Hepatocyte (in vitro differentiated cells): ENCODE measurements around the gene CDH22. TPM values are rescaled to one million over a fixed set of nuclear protein-coding genes. Genes with fewer than 3 reads are reported as not detected.

ENCODE experiments used
- DNase-seq: peaks from one replicate; pipeline ENCODE4 v3.0.0-alpha.2; 2016; ENCODE audit warnings: low spot score
- H2AFZ ChIP-seq: fragments of 200-600 bp; sonication (generic); 2 replicates; pipeline ENCODE4 v1.6.0; 2016; ENCODE audit warnings: antibody characterized with exemption, mild to moderate bottlenecking
- H3K27ac ChIP-seq: fragments of 200-600 bp; sonication (generic); 2 replicates; pipeline ENCODE4 v1.5.1; 2016; ENCODE audit warnings: mild to moderate bottlenecking
- H3K27me3 ChIP-seq: fragments of 200-600 bp; sonication (generic); 2 replicates; pipeline ENCODE4 v1.6.1; 2016
- H3K36me3 ChIP-seq: fragments of 200-600 bp; sonication (generic); replicated peaks from 2 replicates; pipeline ENCODE4 v1.5.1; 2016; ENCODE audit warnings: low read depth; ENCODE audit not compliant: insufficient read depth
- H3K4me1 ChIP-seq: fragments of 200-600 bp; sonication (generic); 2 replicates; pipeline ENCODE4 v1.5.1; 2016; ENCODE audit warnings: mild to moderate bottlenecking, moderate library complexity; ENCODE audit not compliant: insufficient read depth
- H3K4me2 ChIP-seq: fragments of 200-600 bp; sonication (generic); 2 replicates; pipeline ENCODE4 v1.6.0; 2016
- H3K4me3 ChIP-seq: fragments of 200-600 bp; sonication (generic); 2 replicates; pipeline ENCODE4 v1.5.1; 2016; ENCODE audit warnings: mild to moderate bottlenecking
- H3K79me2 ChIP-seq: fragments of 200-600 bp; sonication (generic); 2 replicates; pipeline ENCODE4 v1.6.0; 2017; ENCODE audit warnings: mild to moderate bottlenecking
- H3K9me2 ChIP-seq: fragments of 200-600 bp; sonication (generic); replicated peaks from 2 replicates; pipeline ENCODE4 v1.6.0; 2017; ENCODE audit warnings: mild to moderate bottlenecking; ENCODE audit not compliant: insufficient read depth
- H3K9me3 ChIP-seq: fragments of 200-600 bp; sonication (generic); 2 replicates; pipeline ENCODE4 v1.5.1; 2016; ENCODE audit warnings: low read depth, mild to moderate bottlenecking
- H4K20me1 ChIP-seq: fragments of 200-600 bp; sonication (generic); 2 replicates; pipeline ENCODE4 v1.6.0; 2016; ENCODE audit warnings: mild to moderate bottlenecking; ENCODE audit not compliant: insufficient read depth, poor library complexity, severe bottlenecking
- CTCF ChIP-seq: fragments of 200-600 bp; sonication (generic); IDR thresholded peaks from 2 replicates; pipeline ENCODE4 v1.5.1; 2016; ENCODE audit warnings: antibody characterized with exemption, mild to moderate bottlenecking; ENCODE audit not compliant: poor library complexity
- EZH2 ChIP-seq: fragments of 200-600 bp; sonication (generic); IDR thresholded peaks from 2 replicates; pipeline ENCODE4 v1.6.1; 2016; ENCODE audit warnings: antibody characterized with exemption, mild to moderate bottlenecking, borderline replicate concordance
- EZH2phosphoT487 ChIP-seq: fragments of 200-600 bp; sonication (generic); IDR thresholded peaks from one replicate; pipeline ENCODE4 v1.6.1; 2018; ENCODE audit warnings: antibody characterized with exemption, mild to moderate bottlenecking, low read depth, moderate library complexity; ENCODE audit not compliant: unreplicated experiment, severe bottlenecking
- WGBS: methylation state at CpG from one replicate; pipeline ENCODE4 v1.1.6; 2016; ENCODE audit warnings: low lambda C conversion rate; ENCODE audit errors: missing lambda C conversion rate; 5-methylcytosine and 5-hydroxymethylcytosine counted together
- polyA plus RNA-seq: library from polyadenylated mRNA; unstranded; fragments of >200 nt; fragmentation: Nextera tagmentation; extraction: Ambion mirVana; gene quantifications from 2 replicates; pipeline ENCODE4 v1.2.1, GENCODE V29; 2016
- total RNA-seq: library from RNA; depleted of rRNA; stranded (reverse); fragments of >200 nt; gene quantifications from 2 replicates; pipeline ENCODE4 v1.2.3, GENCODE V29; 2014

CDH22 gene
- total and polyA plus RNA-seq, 2 experiments from 2014 or later: not detected

- Histone ChIP-seq H2AFZ (no peak overlapping the region), H3K4me3 (no peak overlapping the region), H3K79me2 (no peaks in the 10 kb centered on the region), H3K9me2 (no peaks in the 10 kb centered on the region), H3K4me1 (no peaks in the 10 kb centered on the region), H3K9me3 (no peaks in the 10 kb centered on the region), H4K20me1 (no peaks in the 10 kb centered on the region), H3K27me3 (no peaks in the 10 kb centered on the region), H3K36me3 (no peaks in the 10 kb centered on the region), H3K4me2 (no peak overlapping the region), H3K27ac (no peak overlapping the region)
- TF ChIP-seq EZH2phosphoT487 (no peak), CTCF (no peak), EZH2 (no peak)
- no peak for DNase-seq
- 92% methylated on average over 31 of the region's 33 CpGs for WGBS
Measured at GRCh38 chr20:46152824-46153586, 155.3 kb downstream of the CDH22 start.

DNA sequence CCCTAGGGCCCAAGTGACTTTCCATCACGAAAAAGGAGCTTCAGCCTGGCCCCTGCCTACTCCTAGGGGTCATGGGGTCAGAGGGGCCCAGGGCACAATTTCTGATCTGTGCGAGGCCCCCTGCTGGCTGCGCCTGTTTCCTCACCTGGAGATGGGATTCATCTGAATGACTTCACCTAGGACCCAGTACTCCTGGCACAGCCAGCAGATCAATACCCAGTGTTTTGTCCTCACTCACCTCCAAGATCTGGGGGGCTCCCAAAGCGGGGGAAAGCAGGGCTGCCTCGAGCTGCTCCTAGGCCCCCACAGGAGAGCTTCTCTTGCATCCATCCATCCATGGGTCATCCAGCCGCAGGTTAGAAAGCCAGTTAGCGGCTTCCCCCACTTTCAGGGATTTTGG lies 156.4 kb downstream of the CDH22 start:
- H4K20me1 ChIP-seq: no peaks in the 10 kb centered on the region
- no peak overlapping the region for H3K4me2 ChIP-seq
- no peak overlapping the region for H3K27ac ChIP-seq
- TF ChIP-seq EZH2phosphoT487: no peak
- TF ChIP-seq CTCF: peak; percentile 28
- TF ChIP-seq EZH2: no peak
- H2AFZ ChIP-seq: no peak overlapping the region
- no peaks in the 10 kb centered on the region for H3K79me2 ChIP-seq
- WGBS: 73% methylated on average over 7 of the region's 7 CpGs
- H3K27me3 ChIP-seq: no peaks in the 10 kb centered on the region
- DNase-seq: no peak
- H3K36me3 ChIP-seq: no peaks in the 10 kb centered on the region
- H3K4me3 ChIP-seq: no peak overlapping the region
- H3K9me2 ChIP-seq: no peaks in the 10 kb centered on the region
- no peaks in the 10 kb centered on the region for H3K4me1 ChIP-seq
- no peaks in the 10 kb centered on the region for H3K9me3 ChIP-seq

GRCh38 chr20:46150943-46151342 lies 157.4 kb downstream of the CDH22 start:
- Histone ChIP-seq H2AFZ (no peak overlapping the region), H3K4me2 (no peak overlapping the region), H3K27ac (no peak overlapping the region), H3K4me1 (no peaks in the 10 kb centered on the region), H3K79me2 (no peaks in the 10 kb centered on the region), H4K20me1 (no peaks in the 10 kb centered on the region), H3K27me3 (no peaks in the 10 kb centered on the region), H3K9me3 (no peaks in the 10 kb centered on the region), H3K36me3 (no peaks in the 10 kb centered on the region), H3K4me3 (no peak overlapping the region), H3K9me2 (no peaks in the 10 kb centered on the region)
- DNase-seq: no peak
- TF ChIP-seq CTCF (no peak), EZH2 (no peak), EZH2phosphoT487 (no peak)
- WGBS: 77% methylated on average over 5 of the region's 5 CpGs
